ENCODE data around the gene CCL3.

- TF ChIP-seq CTCF (conservative IDR thresholded peaks at IDR 0.05; ENCODE audit: low read length) (no peak), EZH2phosphoT487 (IDR thresholded peaks at IDR 0.05; ENCODE audit: borderline replicate concordance) (no peak)
Observed at GRCh38 chr17:36120221-36120620, 30.3 kb upstream of the CCL3 start.

Data from Loucy (cell line).